Measurements from ENCODE around the gene CHD3.

CHD3 gene

DNA sequence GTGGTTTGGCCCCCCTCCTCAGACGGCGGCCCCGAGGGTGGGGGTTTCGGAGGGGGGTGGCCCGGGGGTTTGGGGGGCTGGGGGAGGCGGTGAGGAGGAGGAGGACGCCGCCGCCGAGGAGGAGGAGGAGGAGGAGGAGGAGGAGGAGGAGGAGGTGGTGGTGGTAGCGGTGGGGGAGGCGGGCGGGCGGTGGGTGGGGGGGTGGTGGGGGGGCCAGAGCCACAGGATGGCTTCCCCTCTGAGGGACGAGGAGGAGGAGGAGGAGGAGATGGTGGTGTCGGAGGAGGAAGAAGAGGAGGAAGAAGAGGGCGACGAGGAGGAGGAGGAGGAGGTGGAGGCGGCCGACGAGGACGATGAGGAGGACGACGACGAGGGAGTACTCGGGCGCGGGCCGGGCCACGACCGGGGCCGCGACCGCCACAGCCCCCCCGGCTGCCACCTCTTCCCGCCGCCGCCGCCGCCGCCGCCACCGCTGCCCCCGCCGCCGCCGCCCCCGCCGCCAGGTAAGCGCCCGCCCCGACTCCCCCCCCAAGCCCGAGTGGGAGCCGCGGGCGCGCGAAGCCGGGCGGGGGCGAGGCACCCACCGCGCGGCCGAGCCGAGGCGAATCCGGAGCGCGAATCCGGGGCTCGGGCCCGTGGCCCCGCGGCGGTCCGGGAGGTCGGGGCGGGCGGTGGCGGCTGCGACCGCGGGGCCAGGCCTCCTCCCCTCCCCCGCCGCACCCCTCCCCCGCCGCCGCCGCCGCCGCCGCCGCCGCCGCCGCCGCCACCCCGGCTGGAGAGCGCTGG is 3.8 kb upstream of the CHD3 start:
- Histone ChIP-seq H3K9me3 (ENCODE audit: control insufficient read depth in 1 of 2, low read length in 2 of 2) (no peaks in the 10 kb centered on the region), H3K27me3 (ENCODE audit: control insufficient read depth in 1 of 2, insufficient read depth in 2 of 2, low read length in 2 of 2) (no peaks in the 10 kb centered on the region), H3K27ac (ENCODE audit: low read depth, low read length) (no peak overlapping the region), H3K9ac (ENCODE audit: low read depth in 1 of 2, low read length in 2 of 2) (peak overlapping the region in 1 of 2 donors; percentile 96), H3K36me3 (ENCODE audit: control insufficient read depth in 1 of 2, insufficient read depth in 2 of 2, low read length in 2 of 2) (peaks cover 4 to 5% of the 10 kb centered on the region in 2 donors), H3K4me1 (ENCODE audit: control insufficient read depth in 1 of 2, insufficient read depth in 2 of 2, low read length in 2 of 2) (peaks cover 50 to 56% of the 10 kb centered on the region in 2 donors), H3K4me3 (ENCODE audit: low read depth in 1 of 2, low read length in 2 of 2) (peak overlapping the region; percentile 66 to 83)

GRCh38 chr17:7885367-7886226 is 3.0 kb upstream of the CHD3 start:
- Histone ChIP-seq H3K9me3 (ENCODE audit: control insufficient read depth in 1 of 2, low read length in 2 of 2) (no peaks in the 10 kb centered on the region), H3K27me3 (ENCODE audit: control insufficient read depth in 1 of 2, insufficient read depth in 2 of 2, low read length in 2 of 2) (no peaks in the 10 kb centered on the region), H3K36me3 (ENCODE audit: control insufficient read depth in 1 of 2, insufficient read depth in 2 of 2, low read length in 2 of 2) (peaks cover under 1 to 2% of the 10 kb centered on the region in 2 donors), H3K4me3 (ENCODE audit: low read depth in 1 of 2, low read length in 2 of 2) (peak overlapping the region; percentile 83 to 90), H3K27ac (ENCODE audit: low read depth, low read length) (peak overlapping the region; percentile 88), H3K9ac (ENCODE audit: low read depth in 1 of 2, low read length in 2 of 2) (peak overlapping the region; percentile 80 to 96), H3K4me1 (ENCODE audit: control insufficient read depth in 1 of 2, insufficient read depth in 2 of 2, low read length in 2 of 2) (peaks cover 52 to 60% of the 10 kb centered on the region in 2 donors)

DNA sequence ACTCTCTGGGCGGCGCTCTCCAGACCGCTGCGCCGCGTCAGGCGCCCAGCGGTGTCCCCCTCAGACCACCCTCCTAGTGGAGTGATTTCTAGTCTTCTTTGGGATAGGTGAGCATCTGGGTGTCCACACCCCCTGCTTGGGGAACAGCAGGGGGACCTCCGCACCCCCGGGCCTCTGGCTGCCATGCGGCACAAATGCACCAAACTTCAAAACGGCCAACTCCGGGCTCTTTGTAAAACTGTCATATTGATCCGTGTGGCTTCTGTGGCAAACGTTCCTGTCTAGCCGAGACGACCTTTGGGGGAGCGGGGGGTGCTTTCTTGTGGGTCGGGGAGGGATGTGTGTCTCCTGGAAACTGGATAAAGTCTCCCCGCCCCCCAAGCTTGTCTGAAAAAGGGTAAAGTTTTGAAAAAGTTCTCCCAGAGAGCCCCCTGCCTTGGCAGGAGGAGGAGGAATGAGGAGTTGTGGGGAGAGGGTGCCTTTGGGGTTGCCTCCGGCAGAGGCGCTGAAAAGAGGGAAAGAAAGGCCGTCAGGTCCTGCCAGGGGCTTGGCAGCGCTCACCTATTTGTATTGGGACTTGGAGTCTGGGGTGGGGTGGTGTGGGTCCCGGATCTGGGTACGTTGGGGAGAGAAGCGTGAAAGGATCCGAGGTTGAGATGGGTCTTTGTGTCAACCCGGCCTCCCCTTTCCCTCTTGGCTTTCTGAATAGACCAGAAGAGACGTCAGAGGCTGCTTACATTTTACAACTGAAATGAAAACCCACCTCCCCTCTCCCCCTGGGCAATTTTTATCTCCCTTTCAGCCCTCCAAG is 2.2 kb upstream of the CHD3 start:
- peak overlapping the region; percentile 80 to 96 for H3K9ac ChIP-seq (ENCODE audit: low read depth in 1 of 2, low read length in 2 of 2)
- H3K9me3 ChIP-seq (ENCODE audit: control insufficient read depth in 1 of 2, low read length in 2 of 2): no peaks in the 10 kb centered on the region
- H3K27ac ChIP-seq (ENCODE audit: low read depth, low read length): peak overlapping the region; percentile 88
- peak overlapping the region; percentile 83 to 90 for H3K4me3 ChIP-seq (ENCODE audit: low read depth in 1 of 2, low read length in 2 of 2)
- H3K36me3 ChIP-seq (ENCODE audit: control insufficient read depth in 1 of 2, insufficient read depth in 2 of 2, low read length in 2 of 2): peaks cover 0 to 9% of the 10 kb centered on the region in 2 donors
- no peaks in the 10 kb centered on the region for H3K27me3 ChIP-seq (ENCODE audit: control insufficient read depth in 1 of 2, insufficient read depth in 2 of 2, low read length in 2 of 2)
- H3K4me1 ChIP-seq (ENCODE audit: control insufficient read depth in 1 of 2, insufficient read depth in 2 of 2, low read length in 2 of 2): peaks cover 52 to 60% of the 10 kb centered on the region in 2 donors

GRCh38 chr17:7887038-7887481 is 1.5 kb upstream of the CHD3 start:
- Histone ChIP-seq H3K4me1 (ENCODE audit: control insufficient read depth in 1 of 2, insufficient read depth in 2 of 2, low read length in 2 of 2) (peaks cover 51 to 57% of the 10 kb centered on the region in 2 donors), H3K9ac (ENCODE audit: low read depth in 1 of 2, low read length in 2 of 2) (peak overlapping the region; percentile 80 to 96), H3K4me3 (ENCODE audit: low read depth in 1 of 2, low read length in 2 of 2) (peak overlapping the region; percentile 83 to 90), H3K9me3 (ENCODE audit: control insufficient read depth in 1 of 2, low read length in 2 of 2) (no peaks in the 10 kb centered on the region), H3K36me3 (ENCODE audit: control insufficient read depth in 1 of 2, insufficient read depth in 2 of 2, low read length in 2 of 2) (peaks cover 0 to 12% of the 10 kb centered on the region in 2 donors), H3K27me3 (ENCODE audit: control insufficient read depth in 1 of 2, insufficient read depth in 2 of 2, low read length in 2 of 2) (no peaks in the 10 kb centered on the region), H3K27ac (ENCODE audit: low read depth, low read length) (peak overlapping the region; percentile 88)

DNA sequence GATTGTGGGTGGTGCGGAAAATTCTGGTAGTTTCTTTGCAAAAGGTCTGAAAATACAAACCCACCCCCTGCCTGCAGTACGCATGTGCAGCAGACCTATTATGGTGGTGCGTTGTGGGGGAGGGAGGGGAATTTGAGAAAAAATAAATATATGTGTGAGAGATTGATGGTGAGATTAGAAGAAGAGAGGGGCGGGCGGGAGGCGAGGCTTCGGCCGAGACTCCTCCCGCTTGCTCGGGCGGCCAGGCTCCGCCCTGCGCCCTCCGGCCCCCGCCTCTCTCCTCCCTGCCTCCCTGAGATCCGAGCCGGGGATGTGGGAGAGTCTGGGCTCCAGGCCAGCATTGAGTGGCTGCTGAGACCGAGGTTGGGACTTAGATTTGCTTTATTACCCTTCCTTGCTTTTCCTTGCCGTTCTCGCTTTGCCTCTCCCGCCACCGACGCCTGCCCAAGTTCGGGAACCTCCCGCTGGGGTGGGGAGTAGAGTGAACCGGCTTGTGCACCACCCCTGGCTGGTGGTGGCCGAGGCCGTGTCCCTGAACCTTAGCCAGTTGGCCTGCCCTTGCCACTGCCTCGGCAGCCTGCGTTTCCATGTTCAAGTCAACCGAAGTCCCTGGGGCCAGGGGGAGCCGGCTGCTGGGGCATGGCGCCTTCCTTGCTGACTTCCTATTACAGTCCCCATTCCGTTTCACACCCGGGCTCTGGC is 956 bp upstream of the CHD3 start:
- H3K27ac ChIP-seq (ENCODE audit: low read depth, low read length): peak overlapping the region; percentile 90
- no peaks in the 10 kb centered on the region for H3K27me3 ChIP-seq (ENCODE audit: control insufficient read depth in 1 of 2, insufficient read depth in 2 of 2, low read length in 2 of 2)
- no peaks in the 10 kb centered on the region for H3K9me3 ChIP-seq (ENCODE audit: control insufficient read depth in 1 of 2, low read length in 2 of 2)
- H3K4me3 ChIP-seq (ENCODE audit: low read depth in 1 of 2, low read length in 2 of 2): peak overlapping the region; percentile 83 to 90
- H3K36me3 ChIP-seq (ENCODE audit: control insufficient read depth in 1 of 2, insufficient read depth in 2 of 2, low read length in 2 of 2): peaks cover 0 to 15% of the 10 kb centered on the region in 2 donors
- H3K4me1 ChIP-seq (ENCODE audit: control insufficient read depth in 1 of 2, insufficient read depth in 2 of 2, low read length in 2 of 2): peaks cover 45 to 52% of the 10 kb centered on the region in 2 donors
- peak overlapping the region; percentile 80 to 96 for H3K9ac ChIP-seq (ENCODE audit: low read depth in 1 of 2, low read length in 2 of 2)

DNA sequence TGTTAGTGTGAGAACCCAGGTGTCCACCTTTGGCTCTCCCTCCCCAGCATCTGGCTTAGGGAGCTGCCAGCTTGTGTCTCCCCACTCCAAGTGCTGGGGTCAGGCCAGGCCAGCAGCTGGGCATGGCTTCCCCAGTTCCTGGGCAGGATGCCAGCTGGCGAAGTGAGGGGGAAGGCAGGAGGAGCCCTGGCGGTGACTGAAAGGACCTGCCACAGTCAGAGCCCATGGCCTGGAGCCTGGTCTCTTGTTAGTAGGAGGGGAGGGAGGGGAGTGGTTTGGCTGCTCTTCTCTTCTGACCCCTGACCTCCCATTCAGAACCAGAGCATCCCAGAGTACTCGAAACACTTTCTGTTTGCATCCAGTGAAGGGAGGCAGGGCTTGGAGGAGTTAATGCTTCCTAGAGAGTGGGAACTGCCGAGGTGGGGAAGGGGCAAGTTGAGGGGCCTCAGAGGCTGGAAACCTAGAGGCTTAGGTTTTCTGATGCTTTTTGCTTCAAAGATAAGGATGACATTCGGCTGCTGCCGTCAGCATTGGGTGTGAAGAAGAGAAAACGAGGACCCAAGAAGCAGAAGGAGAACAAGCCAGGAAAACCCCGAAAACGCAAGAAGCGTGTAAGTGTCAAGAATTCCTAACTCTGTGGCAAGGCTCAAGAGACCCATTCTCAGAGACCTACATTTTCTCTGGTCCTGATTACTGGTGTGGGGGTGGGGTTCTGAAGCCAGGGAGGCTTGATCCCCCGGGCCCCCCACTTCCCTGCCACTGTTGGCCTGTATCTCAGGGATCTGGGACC is 772 bp downstream of the CHD3 start:
- H3K27ac ChIP-seq (ENCODE audit: low read depth, low read length): peak overlapping the region; percentile 90
- peak overlapping the region; percentile 53 to 96 for H3K9ac ChIP-seq (ENCODE audit: low read depth in 1 of 2, low read length in 2 of 2)
- H3K4me1 ChIP-seq (ENCODE audit: control insufficient read depth in 1 of 2, insufficient read depth in 2 of 2, low read length in 2 of 2): peaks cover 34 to 48% of the 10 kb centered on the region in 2 donors
- peaks cover 5 to 30% of the 10 kb centered on the region in 2 donors for H3K36me3 ChIP-seq (ENCODE audit: control insufficient read depth in 1 of 2, insufficient read depth in 2 of 2, low read length in 2 of 2)
- H3K27me3 ChIP-seq (ENCODE audit: control insufficient read depth in 1 of 2, insufficient read depth in 2 of 2, low read length in 2 of 2): no peaks in the 10 kb centered on the region
- H3K9me3 ChIP-seq (ENCODE audit: control insufficient read depth in 1 of 2, low read length in 2 of 2): no peaks in the 10 kb centered on the region
- peak overlapping the region; percentile 23 to 83 for H3K4me3 ChIP-seq (ENCODE audit: low read depth in 1 of 2, low read length in 2 of 2)

- Histone ChIP-seq H3K9ac (ENCODE audit: low read depth in 1 of 2, low read length in 2 of 2) (no peak overlapping the region), H3K36me3 (ENCODE audit: control insufficient read depth in 1 of 2, insufficient read depth in 2 of 2, low read length in 2 of 2) (peaks cover 24 to 59% of the 10 kb centered on the region in 2 donors), H3K4me1 (ENCODE audit: control insufficient read depth in 1 of 2, insufficient read depth in 2 of 2, low read length in 2 of 2) (peaks cover 16 to 19% of the 10 kb centered on the region in 2 donors), H3K27me3 (ENCODE audit: control insufficient read depth in 1 of 2, insufficient read depth in 2 of 2, low read length in 2 of 2) (no peaks in the 10 kb centered on the region), H3K9me3 (ENCODE audit: control insufficient read depth in 1 of 2, low read length in 2 of 2) (no peaks in the 10 kb centered on the region), H3K4me3 (ENCODE audit: low read depth in 1 of 2, low read length in 2 of 2) (no peak overlapping the region), H3K27ac (ENCODE audit: low read depth, low read length) (no peak overlapping the region)
Observed at GRCh38 chr17:7893187-7893880, 4.7 kb downstream of the CHD3 start.

DNA sequence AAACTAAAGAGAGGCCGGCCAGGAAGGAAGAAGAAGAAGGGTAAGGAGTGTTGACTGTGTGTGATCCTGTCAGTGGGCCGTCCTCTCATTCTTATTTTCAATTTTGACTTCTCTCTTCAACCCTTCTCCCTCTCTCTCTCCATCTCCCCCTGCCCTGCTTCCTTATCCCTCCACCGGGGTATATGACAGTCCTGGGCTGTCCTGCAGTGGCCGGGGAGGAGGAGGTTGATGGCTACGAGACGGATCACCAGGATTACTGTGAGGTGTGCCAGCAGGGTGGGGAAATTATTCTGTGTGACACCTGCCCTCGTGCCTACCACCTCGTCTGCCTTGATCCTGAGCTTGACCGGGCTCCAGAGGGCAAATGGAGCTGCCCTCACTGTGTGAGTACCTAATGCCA is 5.6 kb downstream of the CHD3 start:
- Histone ChIP-seq H3K36me3 (ENCODE audit: control insufficient read depth in 1 of 2, insufficient read depth in 2 of 2, low read length in 2 of 2) (peaks cover 29 to 68% of the 10 kb centered on the region in 2 donors), H3K9ac (ENCODE audit: low read depth in 1 of 2, low read length in 2 of 2) (no peak overlapping the region)

More for the DNA sequence above, 5.6 kb downstream of the CHD3 start:
- H3K27ac ChIP-seq (ENCODE audit: low read depth, low read length): no peak overlapping the region
- no peaks in the 10 kb centered on the region for H3K9me3 ChIP-seq (ENCODE audit: control insufficient read depth in 1 of 2, low read length in 2 of 2)
- no peak overlapping the region for H3K4me3 ChIP-seq (ENCODE audit: low read depth in 1 of 2, low read length in 2 of 2)
- H3K27me3 ChIP-seq (ENCODE audit: control insufficient read depth in 1 of 2, insufficient read depth in 2 of 2, low read length in 2 of 2): no peaks in the 10 kb centered on the region
- H3K4me1 ChIP-seq (ENCODE audit: control insufficient read depth in 1 of 2, insufficient read depth in 2 of 2, low read length in 2 of 2): peaks cover 7 to 10% of the 10 kb centered on the region in 2 donors
